Stimulated activated naive B cell treated with anti-CD40 and anti-IgM and Interleukin-4, amounts not matched to agents 10 μg/mL and 1 μg/mL and 100 μg/mL, for 72 hours (primary cell): ENCODE measurements around the gene PSMA6.

Source experiments
- ATAC-seq, 2 donors: fragments of 150-1000 bp; cut with Tn5 transposase; replicated peaks; 2 replicates each; pipeline ENCODE4 v1.10.0; 2021; ENCODE audit warnings: moderate library complexity in 1 of 2
- DNase-seq: peaks from one replicate; pipeline ENCODE4 v3.0.0; 2021
- H3K27ac Mint-ChIP-seq: one replicate; pipeline ENCODE4 v1.8.0; 2022; ENCODE audit warnings: mild to moderate bottlenecking, mixed read lengths
- H3K27me3 Mint-ChIP-seq, 2 donors: one replicate each; pipeline ENCODE4 v1.8.0; 2022; ENCODE audit warnings: mixed read lengths in 2 of 2
- H3K36me3 Mint-ChIP-seq, 2 donors: one replicate each; pipeline ENCODE4 v1.8.0; 2022; ENCODE audit warnings: mixed read lengths in 2 of 2, mild to moderate bottlenecking in 1 of 2
- H3K4me1 Mint-ChIP-seq, 2 donors: one replicate each; pipeline ENCODE4 v1.8.0; 2022; ENCODE audit warnings: mixed read lengths in 2 of 2, mild to moderate bottlenecking in 1 of 2
- H3K4me3 Mint-ChIP-seq, 2 donors: one replicate each; pipeline ENCODE4 v1.8.0; 2022; ENCODE audit warnings: mild to moderate bottlenecking in 2 of 2, mixed read lengths in 2 of 2, moderate library complexity in 1 of 2
- H3K9me3 Mint-ChIP-seq, 2 donors: one replicate each; pipeline ENCODE4 v1.8.0; 2022; ENCODE audit warnings: mixed read lengths in 2 of 2, mild to moderate bottlenecking in 1 of 2

Gene PSMA6

DNA sequence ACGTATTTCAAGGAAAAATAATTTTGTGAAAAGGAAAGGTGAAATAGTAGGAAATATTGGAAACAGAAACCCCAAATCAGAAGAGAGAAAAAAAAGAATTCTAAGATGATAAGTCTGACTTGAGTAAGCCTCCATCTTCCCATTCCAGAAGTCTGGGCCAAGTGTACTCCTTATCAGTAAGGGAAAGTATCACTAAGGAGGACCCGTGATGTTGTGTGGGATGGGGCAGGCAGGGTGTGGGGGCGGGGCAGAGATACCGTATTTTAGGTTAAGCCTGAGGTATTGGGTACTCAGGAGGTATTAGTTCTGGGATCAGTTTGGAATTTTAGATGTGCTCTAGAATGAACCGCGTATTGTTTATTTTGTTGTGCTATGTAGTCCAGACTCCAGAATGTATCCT, 33.8 kb upstream of the PSMA6 start:
- DNase-seq, result no peak
- Mint-ChIP-seq H3K27ac (no peak overlapping the region), H3K4me3 (no peak overlapping the region), H3K36me3 (peaks cover 16 to 24% of the 10 kb centered on the region in 2 donors), H3K9me3 (peaks cover 0 to 3% of the 10 kb centered on the region in 2 donors), H3K27me3 (no peaks in the 10 kb centered on the region), H3K4me1 (peaks cover 15 to 30% of the 10 kb centered on the region in 2 donors)
- ATAC-seq, result no peak

DNA sequence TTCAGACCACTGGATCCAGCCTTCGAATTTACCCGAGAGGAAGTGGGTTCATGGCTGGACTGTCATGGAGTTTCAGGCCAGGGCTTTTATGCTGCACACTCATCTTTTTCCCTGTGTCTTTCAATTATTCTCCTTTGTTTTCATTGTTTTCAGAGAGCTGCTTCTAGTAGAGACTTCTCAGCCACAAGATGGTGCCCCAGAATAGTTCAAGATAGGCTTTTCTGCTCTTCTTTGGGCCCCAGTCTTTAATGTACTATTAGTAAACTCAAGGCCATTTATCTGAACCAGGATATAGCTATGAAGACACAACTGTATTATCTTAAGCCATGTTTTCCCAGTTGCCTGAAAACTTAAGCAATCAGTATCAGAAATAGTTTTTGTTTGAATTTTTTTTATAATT, 30.4 kb upstream of the PSMA6 start:
- Mint-ChIP-seq H3K27me3 (no peaks in the 10 kb centered on the region), H3K9me3 (peaks cover 0 to 3% of the 10 kb centered on the region in 2 donors), H3K36me3 (peaks cover 13 to 23% of the 10 kb centered on the region in 2 donors), H3K4me3 (no peak overlapping the region), H3K4me1 (peaks cover 1 to 13% of the 10 kb centered on the region in 2 donors), H3K27ac (no peak overlapping the region)
- DNase-seq (no peak), ATAC-seq (no peak)

DNA sequence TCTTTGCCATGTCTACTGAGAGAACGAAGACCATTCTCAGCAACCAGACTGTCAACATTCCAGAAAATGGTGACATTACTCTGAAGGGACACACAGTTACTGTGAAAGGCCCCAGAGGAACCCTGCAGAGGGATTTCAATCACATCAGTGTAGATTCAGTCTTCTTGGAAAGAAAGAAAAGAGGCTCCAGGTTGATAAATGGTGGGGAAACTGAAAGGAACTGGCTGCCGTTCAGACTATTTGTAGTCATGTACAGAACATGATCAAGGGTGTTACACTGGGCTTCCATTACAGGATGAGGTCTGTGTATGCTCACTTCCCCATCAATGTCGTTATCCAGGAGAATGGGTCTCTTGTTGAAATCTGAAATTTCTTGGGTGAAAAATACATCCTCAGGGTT, 29.7 kb upstream of the PSMA6 start:
- Mint-ChIP-seq H3K36me3 (peaks cover 17 to 26% of the 10 kb centered on the region in 2 donors), H3K27ac (no peak overlapping the region), H3K9me3 (peaks cover 0 to 3% of the 10 kb centered on the region in 2 donors), H3K27me3 (no peaks in the 10 kb centered on the region), H3K4me3 (no peak overlapping the region), H3K4me1 (peaks cover 0 to 13% of the 10 kb centered on the region in 2 donors)
- ATAC-seq (no peak), DNase-seq (no peak)

- no peaks in the 10 kb centered on the region for H3K4me1 Mint-ChIP-seq
- no peaks in the 10 kb centered on the region for H3K27me3 Mint-ChIP-seq
- H3K36me3 Mint-ChIP-seq, result peaks cover 14 to 38% of the 10 kb centered on the region in 2 donors
- H3K27ac Mint-ChIP-seq, result no peak overlapping the region
- ATAC-seq (no peak), DNase-seq (no peak)
- H3K9me3 Mint-ChIP-seq, result no peaks in the 10 kb centered on the region
- no peak overlapping the region for H3K4me3 Mint-ChIP-seq
Observed at GRCh38 chr14:35268946-35269345, 23.2 kb upstream of the PSMA6 start.

- peaks cover 0 to 2% of the 10 kb centered on the region in 2 donors for H3K4me1 Mint-ChIP-seq
- no peak for DNase-seq
- H3K27ac Mint-ChIP-seq, result no peak overlapping the region
- no peaks in the 10 kb centered on the region for H3K9me3 Mint-ChIP-seq
- H3K4me3 Mint-ChIP-seq, result no peak overlapping the region
- peaks cover 13 to 48% of the 10 kb centered on the region in 2 donors for H3K36me3 Mint-ChIP-seq
- ATAC-seq, result no peak
- H3K27me3 Mint-ChIP-seq, result no peaks in the 10 kb centered on the region
Observed at GRCh38 chr14:35274805-35275204, 17.4 kb upstream of the PSMA6 start.

DNA sequence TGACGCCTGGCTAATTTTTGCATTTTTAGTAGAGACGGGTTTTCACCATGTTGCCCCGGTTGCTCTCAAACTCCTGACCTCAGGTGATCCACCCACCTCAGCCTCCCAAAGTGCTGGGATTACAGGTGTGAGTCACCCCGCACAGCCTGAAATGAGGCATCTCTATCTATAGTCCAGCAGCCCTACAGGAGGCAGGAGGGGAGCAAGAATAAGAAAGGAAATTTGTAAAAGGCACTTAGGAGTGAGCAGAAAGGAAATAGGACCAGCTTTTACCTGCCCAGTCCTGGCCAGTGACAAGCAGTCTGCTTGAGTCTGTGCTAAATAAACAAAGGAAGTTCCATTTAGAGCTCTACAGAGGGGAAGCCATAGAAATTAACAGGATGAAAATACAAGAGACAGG, 15.0 kb upstream of the PSMA6 start:
- ATAC-seq (no peak), DNase-seq (no peak)
- Mint-ChIP-seq H3K27me3 (no peaks in the 10 kb centered on the region), H3K4me3 (no peak overlapping the region), H3K36me3 (peaks cover 22 to 46% of the 10 kb centered on the region in 2 donors), H3K4me1 (peaks cover 6 to 8% of the 10 kb centered on the region in 2 donors), H3K27ac (no peak overlapping the region), H3K9me3 (no peaks in the 10 kb centered on the region)

GRCh38 chr14:35279369-35279768, 12.8 kb upstream of the PSMA6 start:
- no peak overlapping the region for H3K4me3 Mint-ChIP-seq
- ATAC-seq, result no peak

DNA sequence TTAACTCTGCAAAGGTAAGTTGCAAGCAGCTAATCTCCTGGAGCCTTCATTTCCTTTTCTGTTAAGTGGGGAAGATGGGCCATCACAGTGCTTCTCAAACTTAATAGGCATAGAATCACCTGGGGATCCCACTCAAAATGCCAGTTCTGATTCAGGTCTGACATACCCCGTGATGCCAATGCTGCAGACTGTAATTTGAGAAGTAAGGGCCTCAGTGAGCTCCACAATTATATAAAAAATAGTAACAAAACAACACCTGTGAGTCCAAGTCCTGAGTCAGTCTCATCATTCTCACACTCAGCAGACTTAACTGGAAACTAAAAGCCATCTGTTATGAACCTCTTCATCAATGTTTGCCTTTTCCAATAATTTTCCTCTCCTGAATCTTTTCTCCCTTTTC, 10.8 kb upstream of the PSMA6 start:
- peaks cover 18 to 47% of the 10 kb centered on the region in 2 donors for H3K36me3 Mint-ChIP-seq
- no peaks in the 10 kb centered on the region for H3K27me3 Mint-ChIP-seq
- peaks cover 1 to 5% of the 10 kb centered on the region in 2 donors for H3K9me3 Mint-ChIP-seq
- peaks cover 32 to 35% of the 10 kb centered on the region in 2 donors for H3K4me1 Mint-ChIP-seq
- no peak overlapping the region for H3K4me3 Mint-ChIP-seq
- DNase-seq (no peak), ATAC-seq (no peak)
- H3K27ac Mint-ChIP-seq, result no peak overlapping the region

More at GRCh38 chr14:35279369-35279768, 12.8 kb upstream of the PSMA6 start:
- peaks cover 22 to 49% of the 10 kb centered on the region in 2 donors for H3K36me3 Mint-ChIP-seq
- H3K27me3 Mint-ChIP-seq, result no peaks in the 10 kb centered on the region
- no peak overlapping the region for H3K27ac Mint-ChIP-seq
- H3K9me3 Mint-ChIP-seq, result no peaks in the 10 kb centered on the region
- no peak for DNase-seq
- peaks cover 15% of the 10 kb centered on the region in 2 donors for H3K4me1 Mint-ChIP-seq

GRCh38 chr14:35284506-35284905, 7.7 kb upstream of the PSMA6 start:
- DNase-seq (no peak), ATAC-seq (no peak)
- Mint-ChIP-seq H3K4me3 (no peak overlapping the region), H3K4me1 (peaks cover 48 to 55% of the 10 kb centered on the region in 2 donors), H3K27me3 (no peaks in the 10 kb centered on the region), H3K27ac (peak overlapping the region; percentile 97), H3K9me3 (peaks cover 1 to 5% of the 10 kb centered on the region in 2 donors), H3K36me3 (peaks cover 17 to 36% of the 10 kb centered on the region in 2 donors)

- H3K4me3 Mint-ChIP-seq, result peak overlapping the region; percentile 69 to 72
- peaks cover 1 to 5% of the 10 kb centered on the region in 2 donors for H3K9me3 Mint-ChIP-seq
- peak; percentile 54 for DNase-seq
- peak; percentile 79 to 83 for ATAC-seq
- peaks cover 53 to 62% of the 10 kb centered on the region in 2 donors for H3K4me1 Mint-ChIP-seq
- H3K27me3 Mint-ChIP-seq, result no peaks in the 10 kb centered on the region
- peak overlapping the region; percentile 97 for H3K27ac Mint-ChIP-seq
- H3K36me3 Mint-ChIP-seq, result peaks cover 14 to 33% of the 10 kb centered on the region in 2 donors
Observed at GRCh38 chr14:35285168-35286002, 6.8 kb upstream of the PSMA6 start.

DNA sequence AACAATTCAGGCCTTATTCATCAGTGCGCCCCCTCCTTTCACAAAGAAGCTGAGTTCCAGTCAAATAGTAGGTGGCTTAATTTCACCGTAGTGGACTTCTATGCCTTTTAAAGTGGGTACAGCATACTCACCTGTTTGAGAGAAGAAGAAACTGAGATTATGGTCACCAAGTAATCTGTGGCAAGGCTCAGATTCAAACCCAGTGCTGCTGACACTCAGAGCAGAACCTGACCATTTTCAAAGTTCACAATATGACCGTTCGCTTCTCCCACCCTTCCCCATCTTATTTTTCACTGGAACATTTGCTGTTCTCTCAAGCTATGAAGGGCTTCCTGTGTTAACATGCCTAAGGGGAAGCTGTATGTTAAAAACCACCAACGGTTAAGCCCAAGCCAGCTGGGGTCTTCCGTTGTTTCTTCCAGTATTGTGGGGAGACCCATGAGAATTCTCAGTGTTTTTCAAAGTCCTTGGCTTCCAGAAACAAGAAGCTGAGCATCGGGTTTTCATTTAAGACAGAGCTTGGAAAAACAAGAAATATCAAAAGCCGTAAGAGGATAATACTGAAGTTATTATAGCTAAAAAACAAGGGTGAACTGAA, 6.1 kb upstream of the PSMA6 start:
- DNase-seq, result no peak
- Mint-ChIP-seq H3K9me3 (peaks cover 1 to 5% of the 10 kb centered on the region in 2 donors), H3K36me3 (peaks cover 7 to 26% of the 10 kb centered on the region in 2 donors), H3K4me3 (peak overlapping the region; percentile 69 to 72), H3K27ac (peak overlapping the region; percentile 97), H3K4me1 (peaks cover 51 to 65% of the 10 kb centered on the region in 2 donors), H3K27me3 (no peaks in the 10 kb centered on the region)
- peak; percentile 2 to 10 for ATAC-seq

- peaks cover 6 to 23% of the 10 kb centered on the region in 2 donors for H3K36me3 Mint-ChIP-seq
- peaks cover 50 to 67% of the 10 kb centered on the region in 2 donors for H3K4me1 Mint-ChIP-seq
- H3K27ac Mint-ChIP-seq, result peak overlapping the region; percentile 97
- ATAC-seq (no peak), DNase-seq (no peak)
- no peaks in the 10 kb centered on the region for H3K27me3 Mint-ChIP-seq
- H3K9me3 Mint-ChIP-seq, result peaks cover 1 to 5% of the 10 kb centered on the region in 2 donors
- peak overlapping the region; percentile 69 to 72 for H3K4me3 Mint-ChIP-seq
Observed at GRCh38 chr14:35286707-35287106, 5.5 kb upstream of the PSMA6 start.

DNA sequence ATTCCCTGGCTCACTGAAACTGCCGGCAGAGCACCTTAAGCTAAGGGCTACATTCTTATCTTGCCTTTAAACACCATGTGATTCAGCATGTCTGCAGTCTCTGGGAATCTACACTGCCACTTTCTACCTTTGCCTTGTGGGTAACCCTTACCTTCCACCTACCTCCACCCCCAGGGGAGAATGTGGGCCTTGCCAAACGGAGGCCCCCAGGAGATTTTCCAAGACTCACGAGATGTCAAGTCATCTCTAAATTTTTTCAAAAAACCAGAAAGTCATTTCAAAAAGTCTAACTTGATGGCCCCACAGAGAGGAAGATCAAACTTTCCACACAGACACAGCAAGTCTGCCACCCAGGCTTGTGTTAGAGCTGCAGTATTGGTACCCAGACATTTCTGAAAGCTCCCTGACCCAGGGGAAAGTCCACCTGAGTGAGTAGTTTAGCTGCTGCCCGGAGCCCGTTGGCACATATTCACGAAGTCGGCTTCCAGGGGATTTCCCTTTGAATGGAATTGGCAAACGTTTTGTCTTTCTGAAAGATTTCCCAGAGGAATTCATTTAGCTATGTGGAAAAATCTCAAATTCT, 4.7 kb upstream of the PSMA6 start:
- Mint-ChIP-seq H3K36me3 (peaks cover 3 to 25% of the 10 kb centered on the region in 2 donors), H3K27me3 (no peaks in the 10 kb centered on the region), H3K27ac (peak overlapping the region; percentile 97), H3K4me3 (peak overlapping the region; percentile 51 to 73), H3K9me3 (peaks cover 1 to 5% of the 10 kb centered on the region in 2 donors), H3K4me1 (peaks cover 48 to 67% of the 10 kb centered on the region in 2 donors)
- DNase-seq (peak; percentile 71), ATAC-seq (peak; percentile 50 to 60)

GRCh38 chr14:35289623-35290022, 2.6 kb upstream of the PSMA6 start:
- Mint-ChIP-seq H3K36me3 (peaks cover 3 to 21% of the 10 kb centered on the region in 2 donors), H3K27ac (peak overlapping the region; percentile 47), H3K4me3 (no peak overlapping the region), H3K9me3 (peaks cover 1 to 5% of the 10 kb centered on the region in 2 donors), H3K4me1 (peaks cover 42 to 70% of the 10 kb centered on the region in 2 donors), H3K27me3 (no peaks in the 10 kb centered on the region)
- ATAC-seq (no peak), DNase-seq (no peak)
